ENCODE results near the gene MAP2K4.

The MAP2K4 gene

DNA sequence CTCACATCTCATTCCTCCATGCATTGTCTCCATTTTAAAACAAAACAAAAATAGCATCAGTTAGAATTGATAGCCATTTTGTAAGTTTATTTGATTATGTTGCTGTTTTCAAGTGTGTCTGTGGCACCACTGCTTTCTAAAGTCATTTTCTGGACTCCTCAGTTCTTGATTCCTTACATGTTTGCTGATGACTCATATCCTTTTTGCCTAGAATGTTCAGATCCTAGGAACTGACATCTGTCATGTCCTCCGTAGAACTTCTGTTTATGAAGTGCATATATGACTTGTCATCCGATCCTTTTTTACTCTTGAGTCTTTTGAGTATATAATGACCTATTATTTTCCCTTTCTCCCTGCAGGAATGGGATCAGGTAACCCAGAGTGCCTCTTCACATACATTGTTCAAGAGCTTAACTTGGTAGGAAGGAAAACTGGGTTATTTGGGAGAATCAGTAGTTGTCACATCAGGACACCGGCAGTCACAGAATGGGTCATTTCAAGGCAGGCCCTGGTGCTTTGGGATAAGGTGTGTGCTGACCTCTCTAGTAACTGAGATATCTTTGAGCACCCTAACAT is 69.2 kb downstream of the MAP2K4 start:
- peak; percentile 69 for DNase-seq (ENCODE audit: low read depth)

DNA sequence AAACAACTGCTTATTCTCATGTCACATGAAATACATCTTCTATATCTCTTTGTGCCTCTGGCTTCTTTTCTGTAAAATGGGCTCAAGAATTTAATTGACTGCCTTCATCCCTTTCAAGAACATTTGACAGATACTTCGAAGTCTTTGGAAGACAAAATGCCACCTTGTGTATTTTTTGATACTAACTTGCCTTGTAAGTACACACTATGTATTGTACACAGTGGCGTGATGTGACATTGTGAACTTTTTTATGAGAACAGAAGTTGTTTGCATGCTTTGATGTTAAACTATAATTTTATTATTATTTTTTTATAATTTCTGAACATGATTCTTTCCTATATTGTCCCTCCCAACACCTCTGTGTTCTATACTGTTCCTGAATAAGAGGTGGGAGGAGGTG is 73.7 kb downstream of the MAP2K4 start:
- DNase-seq (ENCODE audit: low read depth): no peak

DNA sequence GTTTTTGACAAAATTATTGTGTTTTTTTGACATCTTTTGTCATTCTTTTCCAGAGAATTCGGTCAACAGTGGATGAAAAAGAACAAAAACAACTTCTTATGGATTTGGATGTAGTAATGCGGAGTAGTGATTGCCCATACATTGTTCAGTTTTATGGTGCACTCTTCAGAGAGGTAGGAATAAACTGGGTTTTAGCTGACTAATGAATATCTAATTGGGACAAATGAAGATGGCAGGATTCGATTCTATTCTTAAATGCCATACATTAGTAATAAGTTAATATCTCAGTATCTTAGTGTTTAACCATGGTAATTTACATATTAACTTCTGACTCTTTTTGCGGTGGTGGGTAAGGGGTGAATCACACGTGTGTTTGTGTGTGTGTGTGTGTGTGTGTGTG is 74.8 kb downstream of the MAP2K4 start:
- no peak for DNase-seq (ENCODE audit: low read depth)

DNA sequence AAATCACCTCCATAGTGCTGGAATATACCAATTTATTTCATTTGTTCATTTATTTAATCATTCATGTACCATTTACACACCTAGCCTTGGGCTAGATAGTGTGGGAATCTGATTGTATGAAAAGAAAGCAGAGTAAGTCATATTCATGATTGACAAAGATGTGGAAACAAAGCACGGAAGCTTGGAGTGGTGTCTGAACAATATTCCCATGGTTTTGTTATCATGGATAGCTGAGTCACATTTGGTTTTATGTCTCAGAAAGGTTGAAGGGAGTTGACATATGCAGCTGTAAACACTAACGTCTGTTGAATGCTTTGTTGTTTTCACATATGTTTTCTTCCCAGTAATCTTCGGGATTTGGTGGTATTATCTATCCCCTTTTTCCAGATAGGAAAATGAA is 76.6 kb downstream of the MAP2K4 start:
- peak; percentile 89 for DNase-seq (ENCODE audit: low read depth)

DNA sequence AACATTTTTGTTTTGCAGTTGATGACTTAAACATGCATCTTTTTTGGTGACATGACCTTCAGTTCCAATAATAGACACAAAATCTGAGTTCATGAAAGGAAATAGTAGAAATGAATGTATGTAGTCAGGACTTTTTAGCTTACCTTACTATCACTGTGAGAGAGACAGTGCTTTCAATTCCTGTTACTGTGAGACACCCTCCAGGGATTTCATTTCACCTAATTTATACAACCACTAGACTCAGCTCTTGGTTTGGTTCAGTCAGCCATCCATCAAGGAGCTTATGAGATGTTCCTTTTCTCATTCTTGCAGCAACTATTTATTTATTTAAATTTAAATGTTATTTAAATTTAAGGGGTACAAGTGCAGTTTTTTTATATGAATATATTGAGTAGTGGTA is 77.9 kb downstream of the MAP2K4 start:
- no peak for DNase-seq (ENCODE audit: low read depth)

DNA sequence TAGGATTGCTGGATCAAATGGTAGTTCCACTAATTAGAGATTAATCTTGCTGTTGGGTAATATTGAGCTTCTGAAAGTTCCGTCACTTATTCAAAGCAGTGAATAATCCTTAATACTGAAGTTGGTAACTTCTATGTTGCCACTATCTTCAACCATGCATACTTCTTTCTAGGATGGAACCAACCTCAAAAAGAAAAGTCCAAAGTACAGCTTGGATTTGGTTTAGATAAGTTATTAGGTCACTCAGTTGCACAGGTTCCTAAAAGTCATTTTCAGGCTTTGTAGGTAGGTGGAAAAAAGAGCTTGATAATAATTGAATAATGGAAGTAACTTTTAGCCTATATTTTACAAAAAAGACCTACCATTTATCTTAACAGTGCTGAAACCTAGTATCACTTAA is 78.7 kb downstream of the MAP2K4 start:
- DNase-seq (ENCODE audit: low read depth): no peak

DNA sequence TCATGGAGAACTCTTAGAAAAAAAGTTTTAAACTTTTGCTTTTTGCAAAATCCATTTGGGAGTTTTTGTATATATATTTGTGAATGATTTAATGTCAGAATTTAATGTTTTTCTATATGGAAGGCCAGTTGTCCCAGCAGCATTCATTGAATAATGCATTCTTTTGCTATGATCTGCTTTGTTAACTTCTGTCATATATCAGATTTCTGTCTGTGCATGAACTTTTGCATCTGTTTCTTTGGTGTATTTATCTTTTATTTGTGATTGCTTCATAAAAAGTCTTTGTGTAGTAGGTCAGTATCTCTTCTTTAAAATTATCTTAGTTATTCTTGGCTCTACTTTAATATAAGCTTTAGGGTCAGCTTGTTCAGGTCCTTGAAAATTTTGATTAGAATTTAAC is 84.2 kb downstream of the MAP2K4 start:
- no peak for DNase-seq (ENCODE audit: low read depth)

DNA sequence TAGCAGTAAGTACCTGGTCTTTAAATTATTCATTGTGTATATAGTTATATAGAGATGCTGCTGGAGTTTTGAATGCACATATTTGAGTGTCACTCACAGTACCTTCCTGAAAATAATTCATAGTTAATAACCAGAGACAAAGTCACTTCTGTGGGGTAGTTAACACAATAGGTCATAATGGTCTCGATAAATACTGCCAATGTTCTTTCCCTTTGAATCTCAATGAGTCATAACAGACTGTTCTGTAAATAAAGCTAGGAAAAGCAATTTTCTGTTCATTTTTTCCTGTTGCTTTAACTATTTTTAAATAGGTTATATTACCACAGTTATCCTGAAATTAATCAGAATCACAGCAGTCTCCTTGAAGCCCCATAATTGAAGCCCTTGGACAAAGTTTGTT is 87.2 kb downstream of the MAP2K4 start:
- DNase-seq (ENCODE audit: low read depth): no peak

DNA sequence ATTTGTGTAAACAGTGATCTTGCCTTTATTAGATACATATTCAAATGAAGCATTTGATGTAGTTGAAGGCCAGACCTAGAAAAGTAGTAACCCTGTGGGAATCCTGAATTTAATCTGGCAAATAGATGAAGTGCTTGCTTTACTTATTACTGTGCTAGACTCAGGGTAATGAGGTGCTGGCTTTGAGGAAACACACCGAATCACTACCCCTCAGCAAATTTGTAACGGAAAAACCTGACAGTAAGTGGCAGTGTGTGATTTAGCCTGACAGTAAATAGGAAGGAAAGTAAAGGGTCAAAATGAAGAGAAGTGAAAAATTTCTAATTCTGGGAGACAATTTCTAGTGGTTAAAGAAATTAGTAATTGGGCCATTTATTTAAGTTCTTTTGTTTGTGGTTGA is 90.2 kb downstream of the MAP2K4 start:
- DNase-seq (ENCODE audit: low read depth): no peak

DNA sequence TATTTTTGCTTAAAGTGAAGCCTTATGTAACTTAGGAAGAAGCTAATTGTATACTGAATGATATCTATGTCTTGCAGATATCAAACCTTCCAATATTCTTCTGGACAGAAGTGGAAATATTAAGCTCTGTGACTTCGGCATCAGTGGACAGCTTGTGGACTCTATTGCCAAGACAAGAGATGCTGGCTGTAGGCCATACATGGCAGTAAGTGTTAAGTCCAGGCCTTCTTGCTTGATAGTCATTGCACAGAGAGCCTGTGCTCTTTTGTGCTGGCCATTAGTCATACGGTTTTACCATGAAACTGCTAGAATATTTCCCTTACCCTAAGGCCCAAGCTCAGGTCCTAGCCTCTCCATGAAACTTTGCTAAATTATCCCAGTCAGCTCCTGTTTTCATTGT is 92.5 kb downstream of the MAP2K4 start:
- DNase-seq (ENCODE audit: low read depth): no peak

DNA sequence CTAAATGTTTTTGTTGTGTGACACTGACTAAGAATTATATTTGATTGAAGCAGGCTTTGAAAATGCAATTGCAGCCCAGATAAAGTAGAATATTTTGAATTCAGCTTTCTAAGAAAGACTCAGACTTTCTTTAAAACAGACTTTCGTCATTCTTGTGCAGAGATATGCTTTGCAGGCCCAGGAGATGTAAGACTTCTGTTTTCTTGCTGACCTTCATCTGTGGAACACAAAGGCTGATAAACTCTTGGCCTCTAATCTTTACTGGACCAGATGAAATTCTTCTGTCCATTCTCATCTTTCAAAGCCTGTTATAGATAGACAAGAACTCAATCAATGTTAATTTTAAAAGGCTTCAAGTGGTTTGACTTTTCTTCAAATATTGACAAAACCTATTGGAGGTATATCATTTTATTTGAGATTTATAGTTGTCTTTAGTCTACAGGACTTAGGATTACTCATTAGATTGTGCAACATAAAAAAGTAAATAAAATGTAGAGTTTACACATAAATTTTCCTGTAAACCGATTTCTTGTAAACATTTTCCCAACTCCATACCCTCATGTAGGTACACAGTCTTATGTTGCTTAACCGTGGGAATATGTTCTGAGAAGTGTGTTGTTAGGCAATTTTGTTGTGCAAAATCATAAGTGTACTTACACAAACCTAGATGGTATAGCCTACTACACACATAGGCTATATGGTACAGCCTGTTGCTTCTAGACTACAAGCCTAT is 94.2 kb downstream of the MAP2K4 start:
- DNase-seq (ENCODE audit: low read depth): peak; percentile 82

DNA sequence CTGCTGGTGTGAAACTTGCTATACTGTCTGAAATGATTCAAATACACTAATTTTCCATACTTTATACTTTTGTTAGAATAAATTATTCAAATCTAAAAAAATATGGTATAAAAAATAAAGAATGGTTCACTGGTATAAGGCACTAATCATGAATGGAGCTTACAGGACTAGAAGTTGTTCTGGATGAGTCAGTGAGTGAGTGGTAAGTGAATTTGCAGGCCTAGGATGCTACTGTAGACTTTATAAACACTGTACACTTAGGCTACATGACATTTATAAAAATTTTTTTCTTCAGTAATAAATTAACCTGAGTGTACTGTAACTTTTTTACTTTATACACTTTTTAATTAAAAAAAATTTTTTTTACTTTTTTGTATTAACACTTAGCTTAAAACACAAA is 95.5 kb downstream of the MAP2K4 start:
- DNase-seq (ENCODE audit: low read depth): peak; percentile 44

DNA sequence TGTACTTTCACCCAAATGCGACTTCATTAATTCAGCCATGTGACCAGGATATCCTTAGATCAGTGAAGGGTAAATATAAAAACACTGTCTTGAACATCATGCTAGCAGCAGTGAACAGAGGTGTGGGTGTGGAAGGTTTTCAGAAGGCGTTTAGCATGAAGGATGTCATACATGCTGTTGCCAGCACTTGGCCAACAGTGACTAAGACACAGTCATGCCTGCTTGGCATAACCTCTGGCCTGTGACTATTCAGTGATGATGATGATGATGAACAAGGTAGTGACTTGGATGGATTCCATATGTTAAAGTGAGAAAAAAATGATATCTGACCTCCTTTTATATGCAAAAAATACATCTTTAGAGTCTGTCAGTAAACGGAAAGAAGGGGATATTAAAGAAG is 97.9 kb downstream of the MAP2K4 start:
- DNase-seq (ENCODE audit: low read depth): no peak

DNA sequence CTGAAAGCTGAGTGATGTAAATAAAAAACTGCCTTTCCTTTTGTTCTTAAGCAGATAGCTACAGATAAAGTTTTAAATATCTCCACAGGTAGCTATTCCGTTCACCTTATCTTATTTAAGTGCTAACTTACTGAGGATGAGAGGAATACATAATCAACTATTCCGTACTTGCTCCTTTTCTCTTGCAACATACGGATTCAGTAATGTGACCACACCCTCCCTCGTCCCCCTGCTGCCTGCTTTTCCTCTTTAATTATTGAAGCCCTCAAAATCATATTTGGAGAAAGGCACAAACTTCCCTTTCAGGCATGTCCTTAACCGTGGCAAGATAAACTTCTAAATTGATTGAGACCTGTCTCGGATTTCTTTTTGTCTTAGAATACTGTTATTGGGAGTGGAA is 101.4 kb downstream of the MAP2K4 start:
- DNase-seq (ENCODE audit: low read depth): no peak

DNA sequence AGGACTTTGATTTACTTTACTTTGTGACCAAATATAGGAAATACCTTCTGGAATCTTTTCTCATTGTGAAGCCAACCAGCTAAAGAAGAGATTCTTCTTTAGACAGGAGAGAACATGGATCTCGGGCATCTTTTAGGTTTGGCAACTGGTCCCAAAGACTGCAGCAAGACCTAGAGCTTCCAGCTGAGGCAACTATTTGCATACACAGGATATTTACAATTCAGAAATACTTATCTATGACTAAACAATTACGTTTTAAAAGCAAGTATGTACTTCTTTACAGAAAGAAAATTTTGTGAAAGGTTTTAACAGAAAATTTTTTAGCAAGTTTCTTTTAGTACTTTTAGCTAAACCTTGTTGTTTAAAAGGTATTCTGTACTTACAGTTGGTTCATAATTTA is 106.5 kb downstream of the MAP2K4 start:
- DNase-seq (ENCODE audit: low read depth): no peak

DNA sequence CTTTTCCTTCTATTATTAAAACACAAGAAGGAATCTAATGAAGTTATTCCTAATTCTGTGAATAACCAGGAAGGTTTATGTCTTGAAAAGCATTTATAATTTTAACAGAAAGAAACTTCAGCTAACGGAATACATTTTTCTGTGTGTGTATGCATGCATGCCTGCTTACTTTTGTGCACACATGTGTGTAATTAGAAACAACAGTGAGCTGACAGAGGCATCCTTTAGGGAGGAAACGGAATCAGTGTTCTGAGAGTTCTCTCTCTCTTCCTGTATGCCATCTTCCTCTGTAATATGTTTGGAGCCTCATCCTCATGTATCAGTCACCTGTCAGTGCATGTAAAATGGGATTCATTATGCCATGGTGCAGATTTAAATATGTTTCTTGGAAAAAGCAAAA is 107.0 kb downstream of the MAP2K4 start:
- no peak for DNase-seq (ENCODE audit: low read depth)

DNA sequence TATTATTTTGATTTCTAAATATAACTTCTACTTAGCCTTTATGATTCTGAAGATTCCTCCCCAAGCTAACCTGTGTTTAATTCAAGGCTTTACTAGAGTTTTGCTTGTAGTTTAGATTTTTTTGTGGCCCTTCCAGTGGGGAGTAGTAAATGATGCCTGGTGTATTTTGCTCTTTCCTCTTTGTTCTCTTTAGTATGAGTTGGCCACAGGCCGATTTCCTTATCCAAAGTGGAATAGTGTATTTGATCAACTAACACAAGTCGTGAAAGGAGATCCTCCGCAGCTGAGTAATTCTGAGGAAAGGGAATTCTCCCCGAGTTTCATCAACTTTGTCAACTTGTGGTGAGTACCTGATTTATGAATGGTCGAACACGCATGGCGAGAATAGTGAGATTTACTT is 108.3 kb downstream of the MAP2K4 start:
- DNase-seq (ENCODE audit: low read depth): no peak

DNA sequence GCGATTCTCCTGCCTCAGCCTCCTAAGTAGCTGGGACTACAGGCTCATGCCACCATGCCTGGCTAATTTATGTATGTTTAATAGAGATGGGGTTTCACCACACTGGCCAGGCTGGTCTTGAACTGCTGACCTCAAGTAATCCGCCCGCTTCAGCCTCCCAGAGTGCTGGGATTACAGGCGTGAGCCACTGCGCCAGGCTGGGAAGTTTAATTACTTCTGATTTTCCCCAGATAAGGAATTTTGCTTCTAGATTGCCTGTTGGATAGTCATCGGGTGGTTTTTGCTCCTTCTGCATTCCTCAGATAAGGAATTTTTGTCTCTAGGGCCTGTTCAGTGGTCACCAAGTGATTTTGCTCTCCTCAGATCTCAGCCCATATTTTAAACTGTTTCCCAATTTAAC is 112.5 kb downstream of the MAP2K4 start:
- DNase-seq (ENCODE audit: low read depth): peak; percentile 81

DNA sequence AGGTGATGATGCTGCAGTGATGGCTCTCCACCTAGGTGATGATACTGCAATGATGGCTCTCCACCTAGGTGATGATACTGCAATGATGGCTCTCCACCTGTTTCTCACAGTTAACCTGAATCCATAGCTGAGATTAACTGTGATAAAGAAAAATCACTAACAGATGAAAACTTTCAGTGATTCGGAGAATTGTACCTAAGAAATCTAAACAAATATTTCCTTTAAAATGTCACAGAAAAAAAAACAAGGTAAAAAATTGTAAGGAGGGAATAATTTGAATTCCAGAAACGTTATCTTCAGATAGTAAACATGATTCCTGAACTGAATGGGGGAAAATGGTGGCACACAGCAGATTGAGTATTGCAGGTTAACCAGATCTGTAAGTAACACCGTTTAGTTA is 113.4 kb downstream of the MAP2K4 start:
- DNase-seq (ENCODE audit: low read depth): no peak

DNA sequence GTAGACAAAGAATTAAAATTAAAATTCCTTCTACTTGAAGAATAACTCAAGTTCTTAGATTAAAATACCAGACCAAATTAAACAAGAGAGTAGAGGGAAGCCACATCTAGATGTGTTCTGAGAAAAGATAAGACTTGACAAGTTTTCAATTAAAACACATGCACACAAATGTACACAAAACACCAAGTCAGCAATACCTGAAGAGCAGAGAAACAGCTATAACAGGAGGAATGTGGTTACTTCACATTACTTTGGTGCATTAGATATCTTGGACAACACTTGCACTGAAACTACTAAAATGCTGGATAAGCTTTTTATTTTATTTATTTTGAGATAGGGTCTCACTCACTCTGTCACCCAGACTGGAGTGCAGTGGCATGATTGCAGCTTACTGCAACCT is 113.9 kb downstream of the MAP2K4 start:
- no peak for DNase-seq (ENCODE audit: low read depth)

DNA sequence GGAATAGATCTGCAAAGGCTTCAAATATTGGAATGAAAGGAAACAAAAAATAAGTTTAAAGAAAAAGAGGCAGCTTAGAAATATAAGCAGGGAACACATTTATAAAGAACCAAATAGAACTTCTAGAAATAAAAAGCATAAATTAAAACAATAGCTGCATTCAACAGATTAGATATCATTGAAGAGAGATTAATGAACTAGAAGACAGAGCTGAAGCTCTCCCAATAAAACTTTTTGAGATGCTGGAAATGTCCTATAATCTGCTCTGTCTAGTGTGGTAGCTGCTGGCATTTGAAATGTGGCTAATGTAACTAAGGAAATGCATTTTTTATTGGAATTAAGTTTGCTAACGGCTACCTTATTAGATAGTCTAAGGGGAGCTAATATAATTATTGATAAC is 115.6 kb downstream of the MAP2K4 start:
- DNase-seq (ENCODE audit: low read depth): no peak

DNA sequence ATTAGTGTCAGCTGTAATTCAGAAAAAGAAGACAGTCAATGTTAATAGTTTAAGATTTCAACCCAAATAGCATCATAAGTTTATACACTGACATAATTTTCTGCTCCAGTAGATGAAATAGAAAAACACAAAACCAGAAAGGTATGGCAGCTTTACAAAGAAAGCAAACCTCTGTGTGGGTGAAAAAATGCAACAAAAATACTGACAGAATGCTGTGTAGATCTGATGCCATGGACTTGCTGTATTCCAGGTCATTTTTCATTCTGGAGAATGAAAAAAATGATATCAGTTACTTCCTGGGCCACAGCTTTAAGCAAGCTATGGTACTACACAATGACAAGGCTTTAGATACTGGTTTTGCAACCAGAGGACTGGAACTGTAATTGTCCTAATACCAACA is 116.0 kb downstream of the MAP2K4 start:
- DNase-seq (ENCODE audit: low read depth): no peak

DNA sequence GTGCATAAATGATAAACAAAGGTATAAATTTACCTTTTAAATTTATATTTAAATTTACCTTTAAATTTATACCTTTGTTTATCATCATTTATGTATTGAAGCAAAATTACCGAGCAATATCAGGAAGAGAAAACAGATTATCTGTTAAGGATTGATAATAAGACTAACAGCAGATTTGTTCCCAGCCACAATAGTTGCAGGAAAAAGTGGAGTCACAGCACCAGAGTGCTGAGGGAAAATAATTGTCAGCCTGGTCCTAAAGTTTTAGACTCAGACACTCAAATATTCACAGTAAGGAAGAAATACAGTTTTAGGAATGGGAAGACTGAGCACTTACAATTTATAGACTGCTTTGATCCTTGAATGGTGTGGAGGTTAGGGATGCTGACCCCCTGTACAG is 117.2 kb downstream of the MAP2K4 start:
- DNase-seq (ENCODE audit: low read depth): no peak

DNA sequence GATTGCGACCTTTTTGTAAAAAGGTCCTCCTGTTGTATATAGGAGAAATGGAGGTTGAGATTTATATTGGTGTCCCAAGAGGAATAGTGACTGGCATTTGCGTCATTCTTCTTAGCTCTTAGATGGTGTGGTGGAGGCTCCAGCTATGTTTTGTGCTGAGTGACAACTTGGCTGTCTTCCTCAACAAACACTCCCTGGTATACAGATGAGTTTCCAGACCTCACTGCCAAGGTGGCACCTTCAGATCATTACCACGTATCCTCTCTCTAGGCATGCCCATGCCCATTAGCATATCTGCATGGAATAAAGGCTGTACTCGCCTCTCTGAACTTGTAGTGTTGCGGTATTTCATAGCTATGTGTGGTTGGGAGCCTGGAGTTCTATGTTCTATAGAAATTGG is 120.0 kb downstream of the MAP2K4 start:
- DNase-seq (ENCODE audit: low read depth): no peak
